ENCODE measurements around the gene RAG2. TPM values are rescaled to one million over a fixed set of nuclear protein-coding genes. Genes with fewer than 3 reads are reported as not detected.
"Not testable (repeated sequence)": the region's sequence is repeated elsewhere in the genome, so short reads cannot be mapped to it uniquely, and the experiment has no call there.

Gene RAG2
- total and polyA plus RNA-seq, 2 experiments from 2014 or later: not detected

DNA sequence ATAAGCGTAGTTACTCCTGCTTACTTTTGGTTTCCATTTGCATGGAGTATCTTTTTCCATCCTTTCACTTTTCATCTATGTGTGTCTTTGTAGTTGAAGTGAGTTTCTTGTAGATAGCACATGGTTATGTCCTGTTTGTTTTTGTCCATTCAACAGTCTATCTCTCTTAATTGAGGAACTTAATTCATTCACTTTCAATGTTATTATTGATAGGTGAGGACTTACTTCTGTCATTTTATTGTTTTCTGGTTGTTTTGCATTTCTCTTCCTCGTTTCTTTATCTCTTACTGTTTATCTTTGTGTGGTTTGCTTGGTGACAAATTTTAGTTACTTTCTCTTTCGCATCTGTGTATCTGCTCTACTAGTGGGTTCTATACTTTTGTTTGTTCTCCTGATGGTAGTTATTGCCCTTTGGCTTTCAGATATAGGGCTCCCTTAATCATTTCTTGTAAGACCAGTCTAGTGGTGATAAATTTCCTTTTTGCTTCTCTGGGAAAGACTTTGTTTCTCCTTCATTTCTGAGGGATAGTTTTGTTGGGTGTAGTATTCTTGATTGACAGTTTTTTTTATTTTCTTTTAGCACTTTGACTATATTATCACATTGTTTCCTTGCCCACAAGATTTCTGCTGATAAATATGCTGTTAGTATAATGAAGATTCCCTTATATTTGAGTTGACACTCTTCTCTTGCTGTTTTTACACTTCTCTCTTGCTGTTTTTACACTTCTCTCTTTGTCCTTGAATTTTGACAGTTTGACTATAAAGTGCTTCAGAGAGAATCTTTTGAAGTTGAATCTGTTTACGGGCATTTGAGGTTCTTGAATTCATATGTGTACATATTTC lies 39.2 kb downstream of the RAG2 start:
- H3K27me3 ChIP-seq: no peaks in the 10 kb centered on the region
- no peak overlapping the region for H3K27ac ChIP-seq
- no peak overlapping the region for H3K4me2 ChIP-seq
- no peaks in the 10 kb centered on the region for H3K9me2 ChIP-seq (replicated peaks; ENCODE audit: insufficient read depth)
- no peak overlapping the region for H3K4me3 ChIP-seq
- H4K20me1 ChIP-seq (ENCODE audit: insufficient read depth, poor library complexity, severe bottlenecking): no peaks in the 10 kb centered on the region
- no peaks in the 10 kb centered on the region for H3K9me3 ChIP-seq (ENCODE audit: low read depth)
- TF ChIP-seq, protein P1, sequence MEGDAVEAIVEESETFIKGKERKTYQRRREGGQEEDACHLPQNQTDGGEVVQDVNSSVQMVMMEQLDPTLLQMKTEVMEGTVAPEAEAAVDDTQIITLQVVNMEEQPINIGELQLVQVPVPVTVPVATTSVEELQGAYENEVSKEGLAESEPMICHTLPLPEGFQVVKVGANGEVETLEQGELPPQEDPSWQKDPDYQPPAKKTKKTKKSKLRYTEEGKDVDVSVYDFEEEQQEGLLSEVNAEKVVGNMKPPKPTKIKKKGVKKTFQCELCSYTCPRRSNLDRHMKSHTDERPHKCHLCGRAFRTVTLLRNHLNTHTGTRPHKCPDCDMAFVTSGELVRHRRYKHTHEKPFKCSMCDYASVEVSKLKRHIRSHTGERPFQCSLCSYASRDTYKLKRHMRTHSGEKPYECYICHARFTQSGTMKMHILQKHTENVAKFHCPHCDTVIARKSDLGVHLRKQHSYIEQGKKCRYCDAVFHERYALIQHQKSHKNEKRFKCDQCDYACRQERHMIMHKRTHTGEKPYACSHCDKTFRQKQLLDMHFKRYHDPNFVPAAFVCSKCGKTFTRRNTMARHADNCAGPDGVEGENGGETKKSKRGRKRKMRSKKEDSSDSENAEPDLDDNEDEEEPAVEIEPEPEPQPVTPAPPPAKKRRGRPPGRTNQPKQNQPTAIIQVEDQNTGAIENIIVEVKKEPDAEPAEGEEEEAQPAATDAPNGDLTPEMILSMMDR (IDR thresholded peaks at IDR 0.05; ENCODE audit: poor library complexity): no peak
- no peak for TF ChIP-seq EZH2phosphoT487 (IDR thresholded peaks at IDR 0.05; ENCODE audit: low read depth, severe bottlenecking, unreplicated experiment)
- TF ChIP-seq EZH2 (IDR thresholded peaks at IDR 0.05; ENCODE audit: borderline replicate concordance): no peak
- no peaks in the 10 kb centered on the region for H3K36me3 ChIP-seq (replicated peaks; ENCODE audit: insufficient read depth, low read depth)
- DNase-seq (ENCODE audit: low spot score): no peak
- 74% methylated on average over 4 of the region's 4 CpGs for WGBS (ENCODE audit: low lambda C conversion rate, missing lambda C conversion rate)
- H3K4me1 ChIP-seq (ENCODE audit: insufficient read depth): no peaks in the 10 kb centered on the region
- no peak overlapping the region for H2AFZ ChIP-seq
- no peaks in the 10 kb centered on the region for H3K79me2 ChIP-seq

DNA sequence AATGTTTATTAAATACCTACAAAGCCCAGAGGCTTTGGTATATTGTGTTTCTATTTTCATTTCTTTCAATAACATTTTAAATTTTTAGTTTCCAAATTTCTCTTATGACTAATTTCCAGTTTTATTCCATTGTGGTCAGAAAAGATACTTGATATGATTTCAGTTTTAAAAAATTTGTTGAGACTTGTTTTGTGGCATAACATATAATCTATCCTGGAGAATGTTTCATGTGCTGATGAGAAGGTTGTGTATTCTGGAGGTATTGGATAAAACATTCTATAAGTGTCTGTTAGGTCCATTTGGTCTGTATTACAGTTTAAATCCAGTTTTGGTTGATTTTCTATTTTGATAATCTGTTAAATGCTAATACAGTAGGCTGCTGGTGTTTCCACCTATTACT lies 40.0 kb downstream of the RAG2 start:
- Histone ChIP-seq H3K36me3 (replicated peaks; ENCODE audit: insufficient read depth, low read depth) (no peaks in the 10 kb centered on the region), H2AFZ (no peak overlapping the region), H3K27ac (no peak overlapping the region), H3K4me3 (no peak overlapping the region), H3K79me2 (no peaks in the 10 kb centered on the region), H3K9me2 (replicated peaks; ENCODE audit: insufficient read depth) (no peaks in the 10 kb centered on the region), H4K20me1 (ENCODE audit: insufficient read depth, poor library complexity, severe bottlenecking) (no peaks in the 10 kb centered on the region), H3K27me3 (no peaks in the 10 kb centered on the region), H3K9me3 (ENCODE audit: low read depth) (no peaks in the 10 kb centered on the region), H3K4me2 (no peak overlapping the region), H3K4me1 (ENCODE audit: insufficient read depth) (no peaks in the 10 kb centered on the region)
- TF ChIP-seq EZH2phosphoT487 (IDR thresholded peaks at IDR 0.05; ENCODE audit: low read depth, severe bottlenecking, unreplicated experiment) (no peak), EZH2 (IDR thresholded peaks at IDR 0.05; ENCODE audit: borderline replicate concordance) (no peak)
- TF ChIP-seq, protein P1 (IDR thresholded peaks at IDR 0.05; ENCODE audit: poor library complexity): no peak
- DNase-seq (ENCODE audit: low spot score): no peak

DNA sequence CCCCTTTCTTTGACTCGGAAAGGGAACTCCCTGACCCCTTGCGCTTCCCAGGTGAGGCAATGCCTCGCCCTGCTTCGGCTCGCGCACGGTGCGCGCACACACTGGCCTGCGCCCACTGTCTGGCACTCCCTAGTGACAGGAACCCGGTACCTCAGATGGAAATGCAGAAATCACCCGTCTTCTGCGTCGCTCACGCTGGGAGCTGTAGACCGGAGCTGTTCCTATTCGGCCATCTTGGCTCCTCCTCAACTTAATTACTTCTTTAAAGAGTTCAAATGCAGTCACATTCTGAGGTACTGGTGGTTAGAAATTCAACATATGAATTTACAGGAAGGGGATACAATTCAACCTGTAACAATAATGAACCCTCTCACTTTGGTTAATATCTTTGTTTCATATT lies 40.6 kb downstream of the RAG2 start:
- not testable (repeated sequence) for H3K9me2 ChIP-seq (replicated peaks; ENCODE audit: insufficient read depth); H2AFZ ChIP-seq; H4K20me1 ChIP-seq (ENCODE audit: insufficient read depth, poor library complexity, severe bottlenecking); H3K27ac ChIP-seq; H3K4me1 ChIP-seq (ENCODE audit: insufficient read depth); H3K79me2 ChIP-seq; H3K9me3 ChIP-seq (ENCODE audit: low read depth); DNase-seq (ENCODE audit: low spot score); H3K4me2 ChIP-seq; H3K36me3 ChIP-seq (replicated peaks; ENCODE audit: insufficient read depth, low read depth); H3K27me3 ChIP-seq; H3K4me3 ChIP-seq
- 85% methylated on average over 16 of the region's 17 CpGs for WGBS (ENCODE audit: low lambda C conversion rate, missing lambda C conversion rate)

DNA sequence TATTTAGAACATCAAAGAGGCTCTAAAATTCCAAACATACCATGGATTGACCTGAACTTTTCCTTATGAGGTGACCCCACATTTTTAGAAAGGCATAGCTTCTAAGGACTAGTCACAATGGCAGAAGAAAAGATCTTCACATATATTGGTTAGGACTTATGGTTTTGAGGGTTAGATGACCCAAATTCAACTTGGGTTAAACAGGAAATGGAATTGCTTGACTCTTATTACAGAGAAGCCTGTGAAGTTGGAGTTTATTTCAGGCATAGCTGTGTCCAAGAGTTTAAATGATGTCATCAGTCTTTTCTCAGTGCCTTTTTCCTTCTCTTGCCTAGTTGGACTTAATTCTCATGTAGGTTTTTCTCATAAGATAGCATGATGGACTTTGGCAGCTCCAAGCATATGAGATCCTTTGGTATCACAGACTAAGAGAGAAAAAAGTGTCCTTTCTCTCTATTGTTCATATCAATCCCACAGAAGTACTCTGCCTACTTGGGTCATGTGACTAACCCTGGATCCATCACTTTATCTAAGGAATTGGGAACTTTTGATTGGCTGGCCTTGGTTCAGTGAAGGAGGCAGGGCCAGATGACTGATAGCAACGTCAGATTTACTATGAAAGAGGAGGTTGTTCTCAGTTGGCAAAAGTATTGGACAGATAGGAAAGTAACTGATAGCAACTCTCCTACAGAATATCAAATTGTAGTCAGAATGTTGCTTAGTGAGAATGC lies 47.5 kb downstream of the RAG2 start:
- H3K9me3 ChIP-seq (ENCODE audit: low read depth): no peaks in the 10 kb centered on the region
- TF ChIP-seq EZH2phosphoT487 (IDR thresholded peaks at IDR 0.05; ENCODE audit: low read depth, severe bottlenecking, unreplicated experiment) (no peak), EZH2 (IDR thresholded peaks at IDR 0.05; ENCODE audit: borderline replicate concordance) (no peak)
- TF ChIP-seq, protein P1 (IDR thresholded peaks at IDR 0.05; ENCODE audit: poor library complexity): no peak
- H4K20me1 ChIP-seq (ENCODE audit: insufficient read depth, poor library complexity, severe bottlenecking): no peaks in the 10 kb centered on the region
- no peak overlapping the region for H3K4me2 ChIP-seq
- H3K4me1 ChIP-seq (ENCODE audit: insufficient read depth): no peaks in the 10 kb centered on the region
- 62% methylated on average over 1 of the region's 1 CpG for WGBS (ENCODE audit: low lambda C conversion rate, missing lambda C conversion rate)
- H3K79me2 ChIP-seq: no peaks in the 10 kb centered on the region
- H3K27me3 ChIP-seq: no peaks in the 10 kb centered on the region
- DNase-seq (ENCODE audit: low spot score): no peak
- H3K27ac ChIP-seq: no peak overlapping the region
- H3K9me2 ChIP-seq (replicated peaks; ENCODE audit: insufficient read depth): no peaks in the 10 kb centered on the region
- H3K4me3 ChIP-seq: no peak overlapping the region
- no peaks in the 10 kb centered on the region for H3K36me3 ChIP-seq (replicated peaks; ENCODE audit: insufficient read depth, low read depth)
- H2AFZ ChIP-seq: no peak overlapping the region
